Stimulated activated CD4-positive, alpha-beta T cell treated with anti-CD3 and anti-CD28 coated beads, Interleukin-2, amount 100 ng/mL, for 24 hours (primary cell): ENCODE measurements around the gene CEMIP.

Experiments
- DNase-seq, 2 donors: peaks; one replicate each; pipeline ENCODE4 v3.0.0-alpha.2; 2020

Gene CEMIP

DNA sequence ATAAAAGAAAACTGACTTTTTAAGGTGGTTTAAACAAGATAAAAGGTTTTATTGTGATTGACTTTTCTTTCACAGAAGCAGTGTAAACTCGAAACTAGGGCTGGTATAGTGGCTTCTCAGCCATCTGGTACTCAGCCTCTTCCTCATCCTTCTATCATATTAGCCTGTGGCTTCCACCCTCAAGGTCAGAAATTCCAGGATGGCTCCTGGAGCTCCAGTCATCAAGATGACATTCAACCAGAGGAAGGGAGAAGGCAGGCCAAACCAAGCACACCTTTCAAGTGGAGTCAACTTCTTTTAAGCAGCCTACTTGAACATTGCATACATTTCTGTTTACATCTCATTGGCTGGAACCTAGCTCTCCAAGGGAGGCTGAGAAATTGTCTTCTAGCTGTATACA is 211.8 kb downstream of the CEMIP start:
- no peak for DNase-seq

DNA sequence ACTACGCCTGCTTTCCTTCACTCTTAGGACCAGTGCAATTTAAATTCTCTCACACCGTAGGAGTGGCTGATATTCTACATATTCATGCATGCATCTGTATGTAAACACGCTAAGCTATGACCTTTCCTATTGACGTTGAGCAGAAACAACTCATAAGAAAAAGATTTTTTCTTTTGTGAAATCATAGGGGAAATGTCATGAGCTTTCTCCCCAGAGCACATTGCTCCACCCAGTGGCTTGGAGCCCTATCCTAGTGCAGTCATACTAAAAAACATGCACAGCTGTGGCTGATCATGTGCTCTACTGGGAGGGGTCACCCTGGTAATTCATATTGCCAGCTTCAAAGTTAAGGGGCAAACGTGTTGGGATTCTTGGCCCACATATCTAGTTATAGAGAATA is 212.3 kb downstream of the CEMIP start:
- DNase-seq: no peak

DNA sequence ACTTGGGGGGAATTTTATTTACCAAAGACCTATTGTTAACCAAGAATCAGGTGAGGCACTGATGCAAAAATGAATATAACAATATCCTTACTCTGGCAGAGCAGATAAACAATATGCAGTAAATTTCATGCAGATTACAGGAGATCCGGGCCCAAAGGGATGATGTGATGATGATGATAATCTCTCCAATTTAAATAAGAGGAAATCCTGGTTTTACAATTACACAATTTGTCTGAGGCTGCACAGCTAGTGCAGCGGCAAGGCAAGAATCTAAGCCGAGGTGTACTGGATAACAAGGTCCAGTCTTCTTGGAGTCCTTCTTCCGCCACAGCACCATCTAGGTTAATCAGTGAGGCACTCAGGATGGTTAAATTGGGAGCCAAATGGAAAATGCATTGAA is 212.8 kb downstream of the CEMIP start:
- DNase-seq: no peak

DNA sequence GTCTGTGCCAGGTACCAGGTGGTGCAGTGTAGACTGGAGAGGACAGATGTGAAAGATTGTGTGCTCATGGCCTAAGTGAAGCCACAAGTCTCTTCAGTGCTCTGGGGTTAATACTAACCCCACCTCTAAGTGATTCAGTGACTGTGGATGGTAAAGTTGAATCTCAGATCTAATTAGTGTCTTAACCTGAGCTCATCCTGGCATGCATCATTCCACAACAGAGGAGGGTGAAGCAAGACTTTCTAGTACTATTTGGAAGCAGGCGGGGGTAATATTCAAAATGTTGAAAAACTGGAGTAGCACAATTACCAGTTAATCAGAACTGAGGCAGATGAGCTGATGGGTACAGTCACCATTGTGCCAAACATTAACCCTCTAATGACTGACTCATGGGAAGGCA is 213.3 kb downstream of the CEMIP start:
- DNase-seq: no peak

DNA sequence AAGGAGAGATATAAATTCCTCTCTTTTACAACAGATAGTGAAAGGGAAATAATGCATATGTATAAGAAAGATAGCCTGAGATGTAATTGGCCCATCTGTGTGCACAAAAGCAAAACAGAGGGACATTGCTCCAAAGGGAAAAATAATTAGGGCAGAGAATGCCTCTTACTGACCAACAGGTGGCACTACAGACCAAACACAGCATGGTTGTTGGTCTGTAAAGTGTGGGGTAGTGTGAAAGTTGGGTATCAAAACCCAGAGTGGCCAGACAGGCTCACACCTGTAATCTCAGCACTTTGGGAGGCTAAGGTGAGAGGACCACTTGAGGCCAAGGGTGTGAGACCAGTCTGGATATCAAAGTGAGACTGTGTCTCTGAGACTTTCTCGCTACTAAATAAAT is 217.1 kb downstream of the CEMIP start:
- no peak for DNase-seq

DNA sequence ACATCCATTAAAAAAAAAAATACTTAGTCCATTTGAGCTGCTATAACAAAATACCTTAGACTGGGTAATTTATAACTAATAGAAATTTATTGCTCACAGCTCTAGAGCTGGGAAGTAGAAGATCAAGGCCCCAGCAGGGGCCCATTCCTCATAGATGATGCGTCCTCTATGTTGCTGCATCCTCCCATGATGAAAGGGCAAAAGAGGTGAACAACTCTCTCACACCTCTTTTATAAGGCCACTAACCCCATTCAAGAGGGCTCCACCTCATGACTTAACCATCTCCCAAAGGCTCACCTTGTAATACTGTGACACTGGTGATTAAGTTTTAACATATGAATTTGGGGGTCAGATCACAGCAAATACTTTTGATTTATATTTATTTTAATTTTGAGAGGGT is 218.5 kb downstream of the CEMIP start:
- no peak for DNase-seq

DNA sequence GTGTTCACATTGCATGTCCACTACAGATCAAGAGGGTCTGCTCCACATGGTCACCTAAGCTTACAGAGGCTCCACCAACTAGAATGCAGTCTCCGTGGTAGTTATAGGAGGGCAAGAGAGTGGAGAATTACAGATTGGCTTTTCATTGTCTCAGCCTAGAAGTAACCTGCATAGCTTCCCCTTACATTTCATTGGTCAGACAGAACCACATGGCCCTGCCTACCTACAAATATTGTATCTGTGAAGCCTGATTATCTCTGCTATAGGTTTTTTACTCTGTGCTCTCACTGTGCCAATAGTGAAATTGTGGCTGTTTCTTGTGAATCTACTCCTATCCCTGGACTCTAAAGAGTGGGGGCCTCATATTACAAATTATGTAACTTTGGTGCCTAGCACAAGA is 219.1 kb downstream of the CEMIP start:
- no peak for DNase-seq

DNA sequence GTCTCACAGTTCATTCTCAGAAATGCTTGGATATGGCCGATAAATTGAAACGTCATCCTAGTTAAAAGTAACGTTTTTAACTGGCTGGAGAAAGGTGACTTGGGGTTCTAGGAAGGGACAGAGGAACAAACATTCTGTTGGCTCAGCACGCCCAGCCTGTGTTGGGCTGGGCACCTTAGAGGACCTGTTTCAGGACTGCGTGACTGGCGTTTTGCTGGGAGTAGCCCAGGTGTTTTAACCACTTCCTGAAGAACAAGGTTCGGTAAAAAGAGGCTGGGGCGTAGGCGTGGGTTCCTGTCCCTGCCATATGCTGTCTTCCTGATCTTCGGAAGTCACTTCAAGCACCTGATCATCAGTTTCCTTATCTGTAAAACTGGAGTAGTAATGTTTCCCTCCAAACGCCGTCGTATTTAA is 220.5 kb downstream of the CEMIP start:
- peak; percentile 62 to 75 for DNase-seq

DNA sequence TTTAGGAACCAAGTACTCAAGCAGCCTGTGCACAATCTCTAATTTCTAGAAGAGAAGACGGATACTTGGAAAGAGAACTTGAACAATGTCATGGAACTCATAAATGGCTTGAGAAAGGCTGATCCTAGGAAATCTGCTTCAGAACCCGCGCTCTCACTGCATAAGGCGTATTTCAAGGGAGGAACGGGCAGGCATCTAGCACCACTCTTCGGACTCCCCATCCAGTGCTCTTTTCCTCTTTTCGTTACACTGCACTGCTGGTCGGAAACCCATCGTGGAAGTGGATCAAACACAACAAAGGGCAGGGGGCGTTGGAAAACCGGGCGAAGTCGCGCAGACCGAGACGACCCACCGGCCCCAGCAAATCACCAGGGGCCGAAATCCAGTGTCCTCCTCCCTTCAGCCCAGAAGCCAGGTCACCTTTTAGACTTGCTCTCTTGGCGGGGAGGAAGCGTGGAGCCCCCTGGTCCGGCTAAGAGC is 221.0 kb downstream of the CEMIP start:
- DNase-seq: peak in 1 of 2 donors; percentile 25

DNA sequence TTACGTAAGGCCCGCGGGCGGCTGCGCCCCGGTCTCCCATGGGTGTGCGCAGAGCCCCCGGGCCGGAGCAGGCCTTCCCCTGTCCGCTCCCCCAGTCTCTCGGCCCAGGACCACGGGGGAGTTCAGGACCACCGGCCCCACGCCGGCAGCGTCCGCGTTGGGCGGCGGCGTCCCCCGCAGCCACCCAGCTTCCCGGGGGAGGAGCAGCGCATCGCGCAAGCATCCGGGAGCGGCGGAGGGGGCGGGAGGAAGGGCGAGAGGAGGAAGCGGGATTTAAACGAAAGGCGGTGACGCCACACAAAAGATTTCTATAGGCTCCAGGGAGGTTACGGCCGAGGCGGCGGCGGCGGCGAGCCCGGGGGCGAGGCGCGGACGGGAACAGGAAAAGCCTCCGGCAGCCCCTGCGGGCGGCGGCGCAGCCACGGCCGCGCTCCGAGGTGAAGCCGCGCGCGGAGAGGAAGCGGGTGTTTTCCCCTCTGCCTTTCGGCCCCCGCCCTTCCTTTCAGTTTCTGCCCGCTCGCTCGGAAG is 221.5 kb downstream of the CEMIP start, which contains the start of gene TLNRD1:
TLNRD1 (plus strand) TSS at position 300 of the 528 bp plus-strand sequence. CDS start 1,349 bp downstream, outside the sequence.
- DNase-seq: peak; percentile 81 to 87
